WI38 (cell line): ENCODE measurements around the gene SAAL1.

Experiments
- H3K4me3 ChIP-seq: 2 replicates; pipeline ENCODE4 v1.5.1; 2011; ENCODE audit warnings: low read depth, mild to moderate bottlenecking, control low read depth, low read length
- TF ChIP-seq, protein P1 (sequence below): IDR thresholded peaks from 2 replicates; pipeline ENCODE4 v1.5.1; 2012; ENCODE audit warnings: low read depth, mild to moderate bottlenecking, control low read depth, low read length

Gene SAAL1

DNA sequence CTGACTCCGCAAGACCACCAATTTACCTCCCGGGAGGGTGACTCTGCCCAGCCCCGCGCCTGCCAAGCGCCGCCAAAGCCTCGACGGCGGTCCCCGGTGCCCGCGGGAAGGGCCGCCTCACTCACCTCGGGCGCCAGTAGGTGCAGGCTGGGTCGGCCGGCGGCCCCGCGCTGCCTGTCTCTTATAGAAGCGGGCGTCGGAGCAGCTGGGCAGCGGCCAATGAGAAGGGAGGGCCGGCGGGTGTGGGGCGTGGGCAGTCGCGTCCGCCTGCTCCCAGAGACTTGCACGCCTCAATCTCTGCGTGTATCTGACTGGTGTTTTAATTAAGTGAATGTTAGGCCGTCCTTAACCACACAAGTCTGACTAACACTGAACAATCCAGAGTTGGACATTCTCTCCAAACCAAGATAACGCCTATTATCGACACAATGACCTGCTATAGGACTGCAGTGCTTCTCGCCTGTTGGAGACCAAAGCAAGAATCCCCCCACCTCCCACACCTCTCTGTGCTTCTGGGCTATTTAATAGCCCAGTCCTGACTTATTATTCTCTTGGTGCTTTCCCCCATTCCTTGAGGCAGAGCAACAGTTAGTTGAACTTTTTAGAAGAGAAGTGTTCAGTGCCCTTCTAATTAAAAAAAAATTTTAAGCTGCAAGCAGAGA, 59.6 kb downstream of the SAAL1 start, which contains the start of gene TPH1:
Gene TPH1 (minus strand): TSS at position 154 of the 662 bp plus-strand sequence. CDS start 5,507 bp downstream, outside the sequence.
- H3K4me3 ChIP-seq, result no peak within 1 kb of the TSS
- TF ChIP-seq, protein P1, sequence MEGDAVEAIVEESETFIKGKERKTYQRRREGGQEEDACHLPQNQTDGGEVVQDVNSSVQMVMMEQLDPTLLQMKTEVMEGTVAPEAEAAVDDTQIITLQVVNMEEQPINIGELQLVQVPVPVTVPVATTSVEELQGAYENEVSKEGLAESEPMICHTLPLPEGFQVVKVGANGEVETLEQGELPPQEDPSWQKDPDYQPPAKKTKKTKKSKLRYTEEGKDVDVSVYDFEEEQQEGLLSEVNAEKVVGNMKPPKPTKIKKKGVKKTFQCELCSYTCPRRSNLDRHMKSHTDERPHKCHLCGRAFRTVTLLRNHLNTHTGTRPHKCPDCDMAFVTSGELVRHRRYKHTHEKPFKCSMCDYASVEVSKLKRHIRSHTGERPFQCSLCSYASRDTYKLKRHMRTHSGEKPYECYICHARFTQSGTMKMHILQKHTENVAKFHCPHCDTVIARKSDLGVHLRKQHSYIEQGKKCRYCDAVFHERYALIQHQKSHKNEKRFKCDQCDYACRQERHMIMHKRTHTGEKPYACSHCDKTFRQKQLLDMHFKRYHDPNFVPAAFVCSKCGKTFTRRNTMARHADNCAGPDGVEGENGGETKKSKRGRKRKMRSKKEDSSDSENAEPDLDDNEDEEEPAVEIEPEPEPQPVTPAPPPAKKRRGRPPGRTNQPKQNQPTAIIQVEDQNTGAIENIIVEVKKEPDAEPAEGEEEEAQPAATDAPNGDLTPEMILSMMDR, result no peak

DNA sequence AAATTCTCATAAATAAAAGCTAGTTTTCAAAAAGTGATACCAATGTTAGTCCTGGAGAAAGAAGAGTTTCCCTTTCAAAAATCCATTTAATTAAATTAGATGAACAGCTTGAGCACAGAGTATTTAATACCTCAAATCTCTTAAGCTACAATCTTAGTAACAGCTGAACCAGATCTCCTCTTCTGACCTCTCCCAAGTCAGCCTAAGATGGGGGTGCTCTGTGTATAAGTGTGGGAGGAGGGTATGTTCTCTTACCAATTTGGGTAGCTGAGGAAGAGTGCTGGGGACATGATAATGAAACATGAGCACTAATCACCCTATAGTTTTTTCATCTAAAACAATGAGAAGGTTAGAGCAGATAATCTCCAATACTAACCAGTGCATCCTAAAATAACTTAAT, 69.4 kb downstream of the SAAL1 start:
- H3K4me3 ChIP-seq, result no peak overlapping the region
- TF ChIP-seq, protein P1, result no peak
